ENCODE measurements around the gene TRIM33.

- TF ChIP-seq, protein P1, sequence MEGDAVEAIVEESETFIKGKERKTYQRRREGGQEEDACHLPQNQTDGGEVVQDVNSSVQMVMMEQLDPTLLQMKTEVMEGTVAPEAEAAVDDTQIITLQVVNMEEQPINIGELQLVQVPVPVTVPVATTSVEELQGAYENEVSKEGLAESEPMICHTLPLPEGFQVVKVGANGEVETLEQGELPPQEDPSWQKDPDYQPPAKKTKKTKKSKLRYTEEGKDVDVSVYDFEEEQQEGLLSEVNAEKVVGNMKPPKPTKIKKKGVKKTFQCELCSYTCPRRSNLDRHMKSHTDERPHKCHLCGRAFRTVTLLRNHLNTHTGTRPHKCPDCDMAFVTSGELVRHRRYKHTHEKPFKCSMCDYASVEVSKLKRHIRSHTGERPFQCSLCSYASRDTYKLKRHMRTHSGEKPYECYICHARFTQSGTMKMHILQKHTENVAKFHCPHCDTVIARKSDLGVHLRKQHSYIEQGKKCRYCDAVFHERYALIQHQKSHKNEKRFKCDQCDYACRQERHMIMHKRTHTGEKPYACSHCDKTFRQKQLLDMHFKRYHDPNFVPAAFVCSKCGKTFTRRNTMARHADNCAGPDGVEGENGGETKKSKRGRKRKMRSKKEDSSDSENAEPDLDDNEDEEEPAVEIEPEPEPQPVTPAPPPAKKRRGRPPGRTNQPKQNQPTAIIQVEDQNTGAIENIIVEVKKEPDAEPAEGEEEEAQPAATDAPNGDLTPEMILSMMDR (IDR thresholded peaks at IDR 0.05; ENCODE audit: low read depth, low read length), result no peak
- no peak for TF ChIP-seq POLR2A (IDR thresholded peaks at IDR 0.05; ENCODE audit: extremely low read depth, insufficient read length)
- TF ChIP-seq MAX (IDR thresholded peaks at IDR 0.05; ENCODE audit: low read depth, low read length), result no peak
- no peak for TF ChIP-seq MYC (IDR thresholded peaks at IDR 0.05; ENCODE audit: low read depth, low read length)
Observed at GRCh38 chr1:114441332-114441731, 69.7 kb downstream of the TRIM33 start.

All from NB4 (cell line).